Measurements from ENCODE around the gene FST. TPM values are rescaled to one million over a fixed set of nuclear protein-coding genes. Genes with fewer than 3 reads are reported as not detected.

The FST gene
- total and polyA plus RNA-seq, 2 of the 13 experiments (the other 11 are each of a cell fraction or from before 2014, with no cell fraction given): 38.6 to 136 TPM

GRCh38 chr5:53476531-53477480, 3.6 kb upstream of the FST start (continued):
- TF ChIP-seq ZNF362 (CRISPR knock-in tag; IDR thresholded peaks at IDR 0.05; ENCODE audit: borderline replicate concordance) (peak; percentile 85), ZNF264 (CRISPR knock-in tag; IDR thresholded peaks at IDR 0.05) (peak; percentile 98), PHF5A (CRISPR knock-in tag; IDR thresholded peaks at IDR 0.05; ENCODE audit: low read depth, unreplicated experiment) (peak; percentile 99), LRRFIP1 (CRISPR knock-in tag; conservative IDR thresholded peaks at IDR 0.05) (no peak), ZFP91 (CRISPR knock-in tag; IDR thresholded peaks at IDR 0.05; ENCODE audit: borderline replicate concordance) (no peak; the same call in 1 of the 2 replicates), FOXO4 (CRISPR knock-in tag; conservative IDR thresholded peaks at IDR 0.05) (peak; percentile 97), PLSCR1 (CRISPR knock-in tag; IDR thresholded peaks at IDR 0.05; ENCODE audit: borderline replicate concordance) (no peak), ZNF660 (CRISPR knock-in tag; IDR thresholded peaks at IDR 0.05; ENCODE audit: borderline replicate concordance, low read depth) (no peak), ETS1 (CRISPR knock-in tag; IDR thresholded peaks at IDR 0.05) (no peak), MAZ (IDR thresholded peaks at IDR 0.05; ENCODE audit: borderline replicate concordance, low read depth, low read length) (no peak), MAZ (CRISPR knock-in tag; IDR thresholded peaks at IDR 0.05; ENCODE audit: low read depth) (peak; percentile 88), ATF3 (CRISPR knock-in tag; IDR thresholded peaks at IDR 0.05) (peak; percentile 81), AFF4 (CRISPR knock-in tag; IDR thresholded peaks at IDR 0.05) (peak; percentile 93)

Measured in HepG2 (cell line).